ENCODE measurements around the gene EEF1AKMT1. TPM values are rescaled to one million over a fixed set of nuclear protein-coding genes. Genes with fewer than 3 reads are reported as not detected.

Gene EEF1AKMT1
- total RNA-seq, 1 experiment from 2014 or later: 6.1 TPM

GRCh38 chr13:20738616-20739015 lies 35.1 kb downstream of the EEF1AKMT1 start:
- Mint-ChIP-seq H3K4me1 (no peaks in the 10 kb centered on the region), H3K4me3 (no peak overlapping the region), H3K27ac (no peak overlapping the region), H3K36me3 (ENCODE audit: insufficient read depth in 1 of 3, low read depth in 3 of 3) (peaks cover 0 to 9% (median 0%) of the 10 kb centered on the region in 3 experiments; a peak in 3 of 7 replicates), H3K9me3 (no peaks in the 10 kb centered on the region; a peak in 1 of 5 replicates), H3K27me3 (ENCODE audit: low read depth) (no peaks in the 10 kb centered on the region; the same call in 1 of the 2 replicates)
- H3K27ac ChIP-seq (ENCODE audit: insufficient read length, low read depth, low read length): no peak overlapping the region
- no peaks in the 10 kb centered on the region for H3K79me2 ChIP-seq (ENCODE audit: insufficient read depth, low read length)
- no peak overlapping the region for H2AFZ ChIP-seq (ENCODE audit: low read length)
- H3K18ac ChIP-seq (ENCODE audit: insufficient read length, low read depth, low read length): no peak overlapping the region
- no peaks in the 10 kb centered on the region for H4K20me1 ChIP-seq (ENCODE audit: control insufficient read depth, insufficient read depth, insufficient read length)
- no peak for TF ChIP-seq CTCF (conservative IDR thresholded peaks at IDR 0.05)
- H3K4me2 ChIP-seq (ENCODE audit: insufficient read depth, insufficient read length, low read length): no peak overlapping the region
- no peak for DNase-seq
- no peaks in the 10 kb centered on the region for H3K23me2 ChIP-seq (ENCODE audit: insufficient read length, low read depth, low read length, poor library complexity, severe bottlenecking)
- WGBS (ENCODE audit: extremely low coverage, insufficient read length, low lambda C conversion rate): no CpG with 5 or more reads among the region's 6 CpGs
- no peak overlapping the region for H4K91ac ChIP-seq (ENCODE audit: insufficient read length, low read depth, low read length)
- H3K9ac ChIP-seq (ENCODE audit: extremely low read depth, insufficient read length, low read length): no peak overlapping the region
- H3K56ac ChIP-seq (ENCODE audit: insufficient read length, low read depth, low read length): no peak overlapping the region
- H2BK120ac ChIP-seq (ENCODE audit: low read depth, low read length, poor library complexity, severe bottlenecking): no peak overlapping the region
- no peak overlapping the region for H2BK20ac ChIP-seq (ENCODE audit: low read depth, low read length, poor library complexity, severe bottlenecking)
- H3K23ac ChIP-seq (ENCODE audit: insufficient read length, low read depth, low read length): no peak overlapping the region
- no peak overlapping the region for H2BK5ac ChIP-seq (ENCODE audit: insufficient read length, low read length)
- no peak overlapping the region for H3K4ac ChIP-seq (ENCODE audit: low read depth, low read length)
- H4K8ac ChIP-seq (replicated peaks; ENCODE audit: insufficient read length, low read depth, low read length): no peak overlapping the region
- no peaks in the 10 kb centered on the region for H3K9me3 ChIP-seq (ENCODE audit: control insufficient read depth, low read depth, low read length)
- H2BK15ac ChIP-seq (ENCODE audit: low read depth, low read length): no peak overlapping the region
- H2AK5ac ChIP-seq (ENCODE audit: insufficient read length, low read length): no peak overlapping the region
- no peak overlapping the region for H2BK12ac ChIP-seq (ENCODE audit: insufficient read length, low read depth, low read length)
- H3K79me1 ChIP-seq (ENCODE audit: insufficient read depth, low read depth, low read length, poor library complexity, severe bottlenecking): no peaks in the 10 kb centered on the region
- no peak overlapping the region for H4K5ac ChIP-seq (ENCODE audit: insufficient read length, low read depth, low read length)
- H3T11ph ChIP-seq (ENCODE audit: low read length): no peak overlapping the region
- H3K27me3 ChIP-seq (ENCODE audit: insufficient read depth, low read length): no peaks in the 10 kb centered on the region; the same call in 1 of the 2 replicates
- H3K4me1 ChIP-seq (ENCODE audit: insufficient read depth, low read length): no peaks in the 10 kb centered on the region
- H3K14ac ChIP-seq (ENCODE audit: insufficient read depth, low read length): no peak overlapping the region

All from H9 (cell line).